CD14-positive monocyte (primary cell): ENCODE results near the gene ATOX1. TPM values are rescaled to one million over a fixed set of nuclear protein-coding genes. Genes with fewer than 3 reads are reported as not detected.

Experiments used
- DNase-seq, 3 donors: peaks; one replicate each; pipeline ENCODE4 v3.0.0-alpha.2; 2011 to 2022
- H2AFZ ChIP-seq: 2 replicates; pipeline ENCODE4 v1.6.0; 2012; ENCODE audit warnings: mild to moderate bottlenecking, low read depth, low read length, inconsistent platforms; ENCODE audit not compliant: insufficient read depth, poor library complexity, severe bottlenecking
- H3K27ac ChIP-seq, 2 donors: 1 replicate in 1 of 2; 2 replicates in 1 of 2; pipeline ENCODE4 v1.5.1; 2012 to 2013; ENCODE audit warnings: low read length in 2 of 2, control low read depth in 1 of 2, inconsistent platforms in 1 of 2, low read depth in 1 of 2, mild to moderate bottlenecking in 1 of 2
- H3K27me3 ChIP-seq, 2 donors: one replicate each; pipeline versions ENCODE4 v1.6.0 to v1.6.1; 2011 to 2013; ENCODE audit warnings: low read length in 2 of 2; ENCODE audit not compliant: control insufficient read depth in 2 of 2, insufficient read depth in 2 of 2
- H3K36me3 ChIP-seq, 2 donors: replicated peaks in 1 of 2; 1 replicate in 1 of 2; 2 replicates in 1 of 2; pipeline versions ENCODE4 v1.5.1 to v1.6.1; 2012 to 2013; ENCODE audit warnings: low read length in 2 of 2, control low read depth in 1 of 2, inconsistent platforms in 1 of 2, mild to moderate bottlenecking in 1 of 2; ENCODE audit not compliant: insufficient read depth in 2 of 2, control insufficient read depth in 1 of 2
- H3K4me1 ChIP-seq, 2 donors: 1 replicate in 1 of 2; 2 replicates in 1 of 2; pipeline versions ENCODE4 v1.5.1 to v1.6.1; 2012 to 2013; ENCODE audit warnings: low read length in 2 of 2, control low read depth in 1 of 2, inconsistent platforms in 1 of 2, mild to moderate bottlenecking in 1 of 2, moderate library complexity in 1 of 2; ENCODE audit not compliant: insufficient read depth in 2 of 2, control insufficient read depth in 1 of 2
- H3K4me2 ChIP-seq: replicated peaks from 2 replicates; pipeline ENCODE3; 2012; ENCODE audit warnings: low read length, moderate library complexity, mild to moderate bottlenecking; ENCODE audit not compliant: poor library complexity, severe bottlenecking; ENCODE audit errors: extremely low read depth
- H3K4me3 ChIP-seq, 3 experiments: fragments of 200-600 bp in 1 of 3; sonication (generic) in 1 of 3; replicated peaks in 1 of 3; 1 replicate in 2 of 3; 2 replicates in 1 of 3; pipeline ENCODE4 v1.5.1; 2011 to 2013; ENCODE audit warnings: low read length in 3 of 3, mild to moderate bottlenecking in 3 of 3, control low read depth in 2 of 3, low read depth in 2 of 3, inconsistent platforms in 1 of 3, moderate library complexity in 1 of 3
- H3K79me2 ChIP-seq: 2 replicates; pipeline ENCODE4 v1.6.0; 2012; ENCODE audit warnings: mild to moderate bottlenecking, control low read depth, inconsistent platforms, low read length, moderate library complexity; ENCODE audit not compliant: insufficient read depth
- H3K9ac ChIP-seq: 2 replicates; pipeline ENCODE4 v1.6.0; 2017; ENCODE audit warnings: low read length, mild to moderate bottlenecking; ENCODE audit not compliant: insufficient read depth, poor library complexity, severe bottlenecking
- H3K9me3 ChIP-seq, 2 donors: replicated peaks in 1 of 2; 1 replicate in 1 of 2; 2 replicates in 1 of 2; pipeline versions ENCODE4 v1.5.1 to v1.6.1; 2012 to 2013; ENCODE audit warnings: low read length in 2 of 2, control low read depth in 1 of 2; ENCODE audit not compliant: control insufficient read depth in 1 of 2, insufficient read depth in 1 of 2
- H4K20me1 ChIP-seq: 2 replicates; pipeline ENCODE4 v1.6.0; 2012; ENCODE audit warnings: mild to moderate bottlenecking, low read length, control low read depth, moderate library complexity; ENCODE audit not compliant: insufficient read depth
- H3K27ac Mint-ChIP-seq, 7 donors: one replicate each; pipeline ENCODE4 v1.8.0; 2020; ENCODE audit warnings: mild to moderate bottlenecking in 7 of 7, mixed read lengths in 7 of 7, moderate library complexity in 6 of 7, inconsistent platforms in 2 of 7
- H3K27me3 Mint-ChIP-seq, 3 donors: one replicate each; pipeline ENCODE4 v1.8.0; 2021 to 2022; ENCODE audit warnings: low read depth in 3 of 3, mild to moderate bottlenecking in 3 of 3, mixed read lengths in 3 of 3, moderate library complexity in 3 of 3, inconsistent platforms in 1 of 3
- H3K36me3 Mint-ChIP-seq, 2 donors: one replicate each; pipeline ENCODE4 v1.8.0; 2020; ENCODE audit warnings: mixed read lengths in 2 of 2, inconsistent platforms in 1 of 2, mild to moderate bottlenecking in 1 of 2
- H3K4me1 Mint-ChIP-seq: one replicate; pipeline ENCODE4 v1.8.0; 2020; ENCODE audit warnings: mild to moderate bottlenecking, mixed read lengths
- H3K4me3 Mint-ChIP-seq, 2 donors: one replicate each; pipeline ENCODE4 v1.8.0; 2020; ENCODE audit warnings: mild to moderate bottlenecking in 2 of 2, mixed read lengths in 2 of 2, moderate library complexity in 1 of 2
- H3K9me3 Mint-ChIP-seq, 7 donors: one replicate each; pipeline ENCODE4 v1.8.0; 2020 to 2022; ENCODE audit warnings: mixed read lengths in 7 of 7, mild to moderate bottlenecking in 6 of 7, moderate library complexity in 6 of 7, inconsistent platforms in 2 of 7
- WGBS: methylation state at CpG from one replicate; pipeline ENCODE4 v1.1.5; 2013; ENCODE audit warnings: missing lambda C conversion rate; ENCODE audit not compliant: insufficient coverage; 5-methylcytosine and 5-hydroxymethylcytosine counted together
- intact Hi-C, 2 donors: fragments of 100-400 bp; cut with micrococcal nuclease; formaldehyde crosslinking; loops; one replicate each; pipeline versions ENCODE4 v1.15.0 to v1.15.1; 2023
- polyA plus RNA-seq, 3 donors: library from polyadenylated mRNA; depleted of rRNA in 1 of 3; unstranded in 2 of 3; stranded (reverse) in 1 of 3; fragments of 300-500 nt in 2 of 3; fragments of >200 nt in 1 of 3; fragmentation: Illumina TruSeq in 2 of 3; gene quantifications; 1 replicate in 2 of 3; 2 replicates in 1 of 3; pipeline ENCODE4 v1.2.3, GENCODE V29; 2012 to 2021
- TF ChIP-seq, protein P1 (sequence below): fragments of 200-600 bp; IDR thresholded peaks from one replicate; pipeline ENCODE4 v1.8.0; 2022; ENCODE audit warnings: antibody characterized with exemption, mild to moderate bottlenecking

ATOX1 gene
- polyA plus RNA-seq, 3 donors, result 89.9 to 149 (median 148) TPM

DNA sequence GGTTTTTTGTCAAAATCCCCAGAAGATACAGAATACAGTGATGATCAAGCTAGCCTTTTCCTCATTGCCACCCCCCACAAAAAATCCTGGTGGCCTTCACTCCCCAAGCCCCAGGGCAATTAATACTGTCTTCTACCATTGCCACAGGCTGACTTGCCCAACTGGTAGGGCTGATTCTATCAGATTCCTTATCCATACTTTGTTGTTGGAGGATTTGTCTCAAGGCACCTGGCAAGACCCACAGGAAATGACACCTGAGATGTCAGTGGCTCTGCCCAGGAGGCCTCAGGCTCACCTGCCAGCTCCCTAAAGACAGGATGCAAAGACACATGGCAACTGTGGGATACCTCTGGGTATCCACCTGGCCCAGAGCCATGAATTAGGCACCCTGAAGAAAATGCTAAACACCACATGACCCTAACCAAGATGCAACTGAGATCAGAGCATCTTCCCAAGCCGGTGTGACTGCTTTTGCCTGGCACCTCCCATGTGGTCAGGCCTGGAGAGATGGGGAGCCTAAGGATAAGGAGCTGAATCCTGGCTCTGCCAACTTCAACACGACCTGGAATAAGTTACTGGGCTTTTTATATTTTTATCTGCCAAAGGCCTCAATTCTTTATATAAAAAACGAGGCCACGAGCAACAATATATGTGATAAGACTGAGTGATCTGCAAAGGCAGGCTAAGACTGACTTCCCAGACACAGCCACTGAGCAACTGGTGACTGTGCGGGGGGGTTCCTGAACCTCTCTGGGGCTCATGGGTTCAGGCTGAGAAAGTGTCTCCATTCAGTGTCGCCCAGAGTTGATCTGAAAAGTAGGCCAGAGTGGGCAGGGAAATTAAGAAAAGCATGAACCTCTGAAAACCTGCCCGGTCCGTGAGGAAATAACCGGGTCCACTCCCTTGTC, 944 bp downstream of the ATOX1 start:
- Histone ChIP-seq H4K20me1 (peaks cover 10% of the 10 kb centered on the region), H3K4me1 (peaks cover 27 to 33% of the 10 kb centered on the region in 2 donors), H3K9me3 (no peaks in the 10 kb centered on the region), H3K9ac (peak overlapping the region; percentile 92), H3K79me2 (peaks cover 58% of the 10 kb centered on the region), H3K27ac (peak overlapping the region; percentile 73 to 97), H3K36me3 (peaks cover 0 to 13% of the 10 kb centered on the region in 2 donors), H3K4me2 (peak overlapping the region; percentile 96), H2AFZ (peak overlapping the region; percentile 89), H3K4me3 (peak overlapping the region; percentile 63 to 99 (median 84)), H3K27me3 (no peaks in the 10 kb centered on the region)
- intact Hi-C loops, result loop anchor here in 1 of 2 donors (2.0 kb wide), 1 partner anchor 15 kb away; no protein-coding TSS in a partner anchor
- WGBS, result 4% methylated on average over 4 of the region's 9 CpGs
- peak; percentile 21 to 48 (median 29) for DNase-seq
- Mint-ChIP-seq H3K27ac (peak overlapping the region; percentile 88 to 97 (median 91)), H3K27me3 (peaks cover 0 to 3% (median 1%) of the 10 kb centered on the region in 3 donors), H3K4me3 (peak overlapping the region; percentile 90 to 95), H3K9me3 (no peaks in the 10 kb centered on the region), H3K4me1 (peaks cover 42% of the 10 kb centered on the region), H3K36me3 (peaks cover 7 to 12% of the 10 kb centered on the region in 2 donors)
- TF ChIP-seq, protein P1, sequence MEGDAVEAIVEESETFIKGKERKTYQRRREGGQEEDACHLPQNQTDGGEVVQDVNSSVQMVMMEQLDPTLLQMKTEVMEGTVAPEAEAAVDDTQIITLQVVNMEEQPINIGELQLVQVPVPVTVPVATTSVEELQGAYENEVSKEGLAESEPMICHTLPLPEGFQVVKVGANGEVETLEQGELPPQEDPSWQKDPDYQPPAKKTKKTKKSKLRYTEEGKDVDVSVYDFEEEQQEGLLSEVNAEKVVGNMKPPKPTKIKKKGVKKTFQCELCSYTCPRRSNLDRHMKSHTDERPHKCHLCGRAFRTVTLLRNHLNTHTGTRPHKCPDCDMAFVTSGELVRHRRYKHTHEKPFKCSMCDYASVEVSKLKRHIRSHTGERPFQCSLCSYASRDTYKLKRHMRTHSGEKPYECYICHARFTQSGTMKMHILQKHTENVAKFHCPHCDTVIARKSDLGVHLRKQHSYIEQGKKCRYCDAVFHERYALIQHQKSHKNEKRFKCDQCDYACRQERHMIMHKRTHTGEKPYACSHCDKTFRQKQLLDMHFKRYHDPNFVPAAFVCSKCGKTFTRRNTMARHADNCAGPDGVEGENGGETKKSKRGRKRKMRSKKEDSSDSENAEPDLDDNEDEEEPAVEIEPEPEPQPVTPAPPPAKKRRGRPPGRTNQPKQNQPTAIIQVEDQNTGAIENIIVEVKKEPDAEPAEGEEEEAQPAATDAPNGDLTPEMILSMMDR, result no peak

DNA sequence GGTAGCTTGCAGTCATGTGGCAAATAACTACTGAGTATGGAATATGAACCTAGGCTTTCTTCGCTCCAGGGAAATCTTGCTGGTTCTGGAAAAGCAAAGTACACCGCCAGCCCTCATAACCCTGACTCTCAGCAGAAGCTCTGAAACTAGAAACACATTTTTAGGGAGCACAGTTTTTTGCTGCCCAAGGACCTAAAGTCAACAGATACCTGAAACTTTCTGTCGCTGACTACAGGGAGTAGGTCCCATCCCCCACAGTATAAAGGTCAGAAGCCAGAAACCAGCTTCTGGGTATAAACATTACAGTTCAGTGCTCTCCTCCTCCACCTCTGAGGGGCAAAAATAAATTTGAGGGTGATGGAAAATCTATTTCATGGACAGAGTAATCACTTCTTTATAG, 3.0 kb downstream of the ATOX1 start:
- intact Hi-C loops, result no loop called here
- Histone ChIP-seq H3K4me1 (peaks cover 41 to 50% of the 10 kb centered on the region in 2 donors), H3K4me2 (no peak overlapping the region), H3K36me3 (peaks cover 0 to 25% of the 10 kb centered on the region in 2 donors), H3K9me3 (no peaks in the 10 kb centered on the region), H3K27ac (no peak overlapping the region), H3K27me3 (no peaks in the 10 kb centered on the region), H2AFZ (no peak overlapping the region), H3K4me3 (no peak overlapping the region), H4K20me1 (peaks cover 10% of the 10 kb centered on the region), H3K9ac (no peak overlapping the region), H3K79me2 (peaks cover 73% of the 10 kb centered on the region)
- no peak for DNase-seq
- Mint-ChIP-seq H3K27me3 (no peaks in the 10 kb centered on the region), H3K4me3 (no peak overlapping the region), H3K36me3 (peaks cover 7 to 22% of the 10 kb centered on the region in 2 donors), H3K4me1 (peaks cover 53% of the 10 kb centered on the region), H3K27ac (no peak overlapping the region), H3K9me3 (no peaks in the 10 kb centered on the region)
- TF ChIP-seq, protein P1, result no peak
- 83% methylated on average over 1 of the region's 3 CpGs for WGBS
